ENCODE results near the gene AARSD1. TPM values are rescaled to one million over a fixed set of nuclear protein-coding genes. Genes with fewer than 3 reads are reported as not detected.

AARSD1 gene
- total and polyA plus RNA-seq, 2 experiments from 2014 or later: 25.7 to 74.4 TPM

DNA sequence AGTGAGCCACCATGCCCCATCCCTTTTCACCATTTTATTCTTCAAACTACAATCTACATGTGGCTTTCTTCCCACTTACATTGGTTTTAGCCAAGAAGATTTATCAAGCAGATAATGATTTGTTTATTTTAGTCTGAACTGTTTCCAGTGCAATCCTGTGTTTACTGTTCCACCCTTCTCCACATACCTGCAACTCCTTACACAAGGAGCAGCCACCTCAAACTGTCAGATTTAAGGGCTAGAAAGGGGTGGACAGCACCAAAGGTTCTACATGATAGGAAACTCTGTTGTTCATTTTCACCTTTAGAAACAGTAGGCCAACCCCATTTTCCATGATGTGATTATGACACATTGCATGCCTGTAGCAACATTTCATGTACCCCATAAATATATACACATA lies 18.0 kb upstream of the AARSD1 start (continued):
- TF ChIP-seq JUNB (IDR thresholded peaks at IDR 0.05; ENCODE audit: unreplicated experiment) (no peak), ZNF114 (CRISPR knock-in tag; IDR thresholded peaks at IDR 0.05) (no peak), EZH2phosphoT487 (IDR thresholded peaks at IDR 0.05; ENCODE audit: unreplicated experiment) (no peak)

DNA sequence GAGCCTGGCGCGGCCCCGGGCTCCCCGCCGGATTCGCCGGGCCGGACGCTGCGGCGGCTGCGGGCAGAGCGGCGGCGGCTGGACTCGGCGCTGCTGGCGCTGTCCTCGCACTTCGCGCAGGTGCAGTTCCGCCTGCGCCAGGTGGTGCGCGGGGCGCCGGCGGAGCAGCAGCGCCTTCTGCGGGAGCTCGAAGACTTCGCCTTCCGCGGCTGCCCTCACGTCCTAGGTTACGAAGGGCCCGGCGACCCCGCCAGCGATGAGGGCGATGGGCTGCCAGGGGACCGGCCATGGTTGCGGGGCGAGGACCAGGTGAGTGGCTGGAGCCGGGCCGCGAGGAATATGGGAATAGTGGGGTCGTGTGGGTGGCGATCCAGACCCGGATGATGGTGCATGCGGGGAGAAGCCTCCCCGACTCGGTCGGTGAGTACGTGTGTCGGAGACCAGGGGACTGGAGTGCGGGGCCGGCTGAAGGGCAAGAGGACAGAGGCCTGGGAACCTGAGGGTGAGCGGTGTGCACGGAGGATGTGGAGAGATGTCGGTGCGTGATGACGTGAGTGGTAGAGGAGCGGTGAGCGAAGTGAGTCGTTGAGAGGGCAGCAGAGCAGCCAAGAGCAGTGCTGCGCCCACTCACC lies 16.6 kb upstream of the AARSD1 start:
- no peaks in the 10 kb centered on the region for H3K27me3 ChIP-seq (ENCODE audit: insufficient read depth)
- peaks cover 13% of the 10 kb centered on the region; the same call in 2 of the 3 replicates for H3K36me3 Mint-ChIP-seq (ENCODE audit: low read depth)
- ATAC-seq (peak; percentile 83), DNase-seq (ENCODE audit: low spot score) (peak; percentile 82)
- H3K9me3 Mint-ChIP-seq: no peaks in the 10 kb centered on the region; the same call in 2 of the 3 replicates
- 0 out of 2 replicates have a peak, but pooled peaks cover 4% of the 10 kb centered on the region for H4K20me1 ChIP-seq (replicated peaks; ENCODE audit: insufficient read depth)
- peaks cover 16% of the 10 kb centered on the region for H3K4me1 ChIP-seq (ENCODE audit: insufficient read depth)
- peak overlapping the region; percentile 96 for H3K4me3 Mint-ChIP-seq
- H3K4me2 ChIP-seq: peak overlapping the region; percentile 96
- H3F3A ChIP-seq (replicated peaks; ENCODE audit: low read depth): peaks cover 9% of the 10 kb centered on the region; the same call in 1 of the 2 replicates
- H3K36me3 ChIP-seq (ENCODE audit: insufficient read depth): no peaks in the 10 kb centered on the region
- peaks cover 18% of the 10 kb centered on the region for H3K27me3 Mint-ChIP-seq (ENCODE audit: insufficient read depth, low read depth, poor library complexity)
- TF ChIP-seq, protein P1, sequence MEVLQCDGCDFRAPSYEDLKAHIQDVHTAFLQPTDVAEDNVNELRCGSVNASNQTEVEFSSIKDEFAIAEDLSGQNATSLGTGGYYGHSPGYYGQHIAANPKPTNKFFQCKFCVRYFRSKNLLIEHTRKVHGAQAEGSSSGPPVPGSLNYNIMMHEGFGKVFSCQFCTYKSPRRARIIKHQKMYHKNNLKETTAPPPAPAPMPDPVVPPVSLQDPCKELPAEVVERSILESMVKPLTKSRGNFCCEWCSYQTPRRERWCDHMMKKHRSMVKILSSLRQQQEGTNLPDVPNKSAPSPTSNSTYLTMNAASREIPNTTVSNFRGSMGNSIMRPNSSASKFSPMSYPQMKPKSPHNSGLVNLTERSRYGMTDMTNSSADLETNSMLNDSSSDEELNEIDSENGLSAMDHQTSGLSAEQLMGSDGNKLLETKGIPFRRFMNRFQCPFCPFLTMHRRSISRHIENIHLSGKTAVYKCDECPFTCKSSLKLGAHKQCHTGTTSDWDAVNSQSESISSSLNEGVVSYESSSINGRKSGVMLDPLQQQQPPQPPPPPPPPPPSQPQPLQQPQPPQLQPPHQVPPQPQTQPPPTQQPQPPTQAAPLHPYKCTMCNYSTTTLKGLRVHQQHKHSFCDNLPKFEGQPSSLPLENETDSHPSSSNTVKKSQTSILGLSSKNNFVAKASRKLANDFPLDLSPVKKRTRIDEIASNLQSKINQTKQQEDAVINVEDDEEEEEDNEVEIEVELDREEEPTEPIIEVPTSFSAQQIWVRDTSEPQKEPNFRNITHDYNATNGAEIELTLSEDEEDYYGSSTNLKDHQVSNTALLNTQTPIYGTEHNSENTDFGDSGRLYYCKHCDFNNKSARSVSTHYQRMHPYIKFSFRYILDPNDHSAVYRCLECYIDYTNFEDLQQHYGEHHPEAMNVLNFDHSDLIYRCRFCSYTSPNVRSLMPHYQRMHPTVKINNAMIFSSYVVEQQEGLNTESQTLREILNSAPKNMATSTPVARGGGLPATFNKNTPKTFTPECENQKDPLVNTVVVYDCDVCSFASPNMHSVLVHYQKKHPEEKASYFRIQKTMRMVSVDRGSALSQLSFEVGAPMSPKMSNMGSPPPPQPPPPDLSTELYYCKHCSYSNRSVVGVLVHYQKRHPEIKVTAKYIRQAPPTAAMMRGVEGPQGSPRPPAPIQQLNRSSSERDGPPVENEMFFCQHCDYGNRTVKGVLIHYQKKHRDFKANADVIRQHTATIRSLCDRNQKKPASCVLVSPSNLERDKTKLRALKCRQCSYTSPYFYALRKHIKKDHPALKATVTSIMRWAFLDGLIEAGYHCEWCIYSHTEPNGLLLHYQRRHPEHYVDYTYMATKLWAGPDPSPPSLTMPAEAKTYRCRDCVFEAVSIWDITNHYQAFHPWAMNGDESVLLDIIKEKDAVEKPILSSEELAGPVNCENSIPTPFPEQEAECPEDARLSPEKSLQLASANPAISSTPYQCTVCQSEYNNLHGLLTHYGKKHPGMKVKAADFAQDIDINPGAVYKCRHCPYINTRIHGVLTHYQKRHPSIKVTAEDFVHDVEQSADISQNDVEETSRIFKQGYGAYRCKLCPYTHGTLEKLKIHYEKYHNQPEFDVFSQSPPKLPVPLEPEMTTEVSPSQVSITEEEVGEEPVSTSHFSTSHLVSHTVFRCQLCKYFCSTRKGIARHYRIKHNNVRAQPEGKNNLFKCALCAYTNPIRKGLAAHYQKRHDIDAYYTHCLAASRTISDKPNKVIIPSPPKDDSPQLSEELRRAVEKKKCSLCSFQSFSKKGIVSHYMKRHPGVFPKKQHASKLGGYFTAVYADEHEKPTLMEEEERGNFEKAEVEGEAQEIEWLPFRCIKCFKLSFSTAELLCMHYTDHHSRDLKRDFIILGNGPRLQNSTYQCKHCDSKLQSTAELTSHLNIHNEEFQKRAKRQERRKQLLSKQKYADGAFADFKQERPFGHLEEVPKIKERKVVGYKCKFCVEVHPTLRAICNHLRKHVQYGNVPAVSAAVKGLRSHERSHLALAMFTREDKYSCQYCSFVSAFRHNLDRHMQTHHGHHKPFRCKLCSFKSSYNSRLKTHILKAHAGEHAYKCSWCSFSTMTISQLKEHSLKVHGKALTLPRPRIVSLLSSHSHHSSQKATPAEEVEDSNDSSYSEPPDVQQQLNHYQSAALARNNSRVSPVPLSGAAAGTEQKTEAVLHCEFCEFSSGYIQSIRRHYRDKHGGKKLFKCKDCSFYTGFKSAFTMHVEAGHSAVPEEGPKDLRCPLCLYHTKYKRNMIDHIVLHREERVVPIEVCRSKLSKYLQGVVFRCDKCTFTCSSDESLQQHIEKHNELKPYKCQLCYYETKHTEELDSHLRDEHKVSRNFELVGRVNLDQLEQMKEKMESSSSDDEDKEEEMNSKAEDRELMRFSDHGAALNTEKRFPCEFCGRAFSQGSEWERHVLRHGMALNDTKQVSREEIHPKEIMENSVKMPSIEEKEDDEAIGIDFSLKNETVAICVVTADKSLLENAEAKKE (CRISPR knock-in tag; IDR thresholded peaks at IDR 0.05): no peak
- TF ChIP-seq, protein P2, sequence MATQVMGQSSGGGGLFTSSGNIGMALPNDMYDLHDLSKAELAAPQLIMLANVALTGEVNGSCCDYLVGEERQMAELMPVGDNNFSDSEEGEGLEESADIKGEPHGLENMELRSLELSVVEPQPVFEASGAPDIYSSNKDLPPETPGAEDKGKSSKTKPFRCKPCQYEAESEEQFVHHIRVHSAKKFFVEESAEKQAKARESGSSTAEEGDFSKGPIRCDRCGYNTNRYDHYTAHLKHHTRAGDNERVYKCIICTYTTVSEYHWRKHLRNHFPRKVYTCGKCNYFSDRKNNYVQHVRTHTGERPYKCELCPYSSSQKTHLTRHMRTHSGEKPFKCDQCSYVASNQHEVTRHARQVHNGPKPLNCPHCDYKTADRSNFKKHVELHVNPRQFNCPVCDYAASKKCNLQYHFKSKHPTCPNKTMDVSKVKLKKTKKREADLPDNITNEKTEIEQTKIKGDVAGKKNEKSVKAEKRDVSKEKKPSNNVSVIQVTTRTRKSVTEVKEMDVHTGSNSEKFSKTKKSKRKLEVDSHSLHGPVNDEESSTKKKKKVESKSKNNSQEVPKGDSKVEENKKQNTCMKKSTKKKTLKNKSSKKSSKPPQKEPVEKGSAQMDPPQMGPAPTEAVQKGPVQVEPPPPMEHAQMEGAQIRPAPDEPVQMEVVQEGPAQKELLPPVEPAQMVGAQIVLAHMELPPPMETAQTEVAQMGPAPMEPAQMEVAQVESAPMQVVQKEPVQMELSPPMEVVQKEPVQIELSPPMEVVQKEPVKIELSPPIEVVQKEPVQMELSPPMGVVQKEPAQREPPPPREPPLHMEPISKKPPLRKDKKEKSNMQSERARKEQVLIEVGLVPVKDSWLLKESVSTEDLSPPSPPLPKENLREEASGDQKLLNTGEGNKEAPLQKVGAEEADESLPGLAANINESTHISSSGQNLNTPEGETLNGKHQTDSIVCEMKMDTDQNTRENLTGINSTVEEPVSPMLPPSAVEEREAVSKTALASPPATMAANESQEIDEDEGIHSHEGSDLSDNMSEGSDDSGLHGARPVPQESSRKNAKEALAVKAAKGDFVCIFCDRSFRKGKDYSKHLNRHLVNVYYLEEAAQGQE (IDR thresholded peaks at IDR 0.05; ENCODE audit: unreplicated experiment): no peak
- TF ChIP-seq CREB1 (CRISPR knock-in tag; IDR thresholded peaks at IDR 0.05; ENCODE audit: low read depth) (peak; percentile 82), STAT1 (IDR thresholded peaks at IDR 0.05; ENCODE audit: unreplicated experiment) (no peak)
- TF ChIP-seq, protein P3, sequence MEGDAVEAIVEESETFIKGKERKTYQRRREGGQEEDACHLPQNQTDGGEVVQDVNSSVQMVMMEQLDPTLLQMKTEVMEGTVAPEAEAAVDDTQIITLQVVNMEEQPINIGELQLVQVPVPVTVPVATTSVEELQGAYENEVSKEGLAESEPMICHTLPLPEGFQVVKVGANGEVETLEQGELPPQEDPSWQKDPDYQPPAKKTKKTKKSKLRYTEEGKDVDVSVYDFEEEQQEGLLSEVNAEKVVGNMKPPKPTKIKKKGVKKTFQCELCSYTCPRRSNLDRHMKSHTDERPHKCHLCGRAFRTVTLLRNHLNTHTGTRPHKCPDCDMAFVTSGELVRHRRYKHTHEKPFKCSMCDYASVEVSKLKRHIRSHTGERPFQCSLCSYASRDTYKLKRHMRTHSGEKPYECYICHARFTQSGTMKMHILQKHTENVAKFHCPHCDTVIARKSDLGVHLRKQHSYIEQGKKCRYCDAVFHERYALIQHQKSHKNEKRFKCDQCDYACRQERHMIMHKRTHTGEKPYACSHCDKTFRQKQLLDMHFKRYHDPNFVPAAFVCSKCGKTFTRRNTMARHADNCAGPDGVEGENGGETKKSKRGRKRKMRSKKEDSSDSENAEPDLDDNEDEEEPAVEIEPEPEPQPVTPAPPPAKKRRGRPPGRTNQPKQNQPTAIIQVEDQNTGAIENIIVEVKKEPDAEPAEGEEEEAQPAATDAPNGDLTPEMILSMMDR (conservative IDR thresholded peaks at IDR 0.05; ENCODE audit: low read depth in 2 of 2): peak; percentile 13 to 21; a peak in 2 of 4 replicates
- H3K4me3 ChIP-seq: peak overlapping the region; percentile 92
- H3K79me2 ChIP-seq (replicated peaks; ENCODE audit: insufficient read depth): peaks cover 33% of the 10 kb centered on the region
- H3K4me1 Mint-ChIP-seq: peaks cover 17% of the 10 kb centered on the region
- H3K27ac Mint-ChIP-seq: peak overlapping the region; percentile 82
- H3K9me2 ChIP-seq (ENCODE audit: insufficient read depth): no peaks in the 10 kb centered on the region
- H2AFZ ChIP-seq: peak overlapping the region; percentile 100
- peak overlapping the region; percentile 96 for H3K27ac ChIP-seq (ENCODE audit: low read depth)

Measured in GM23338 (cell line).